Fibroblast of lung (primary cell): ENCODE results near the gene HSPA4. TPM values are rescaled to one million over a fixed set of nuclear protein-coding genes. Genes with fewer than 3 reads are reported as not detected.

Experiments used
- DNase-seq, 2 donors: peaks; one replicate each; pipeline versions ENCODE4 v3.0.0 to v3.0.0-alpha.2; 2010; ENCODE audit warnings: low read depth in 2 of 2
- H2AFZ ChIP-seq: 2 replicates; pipeline ENCODE4 v1.5.1; 2012; ENCODE audit warnings: low read length, control low read depth, inconsistent platforms
- H3K27ac ChIP-seq: 2 replicates; pipeline ENCODE4 v1.5.1; 2011; ENCODE audit warnings: low read length, control low read depth; ENCODE audit not compliant: insufficient read depth
- H3K27me3 ChIP-seq: 2 replicates; pipeline ENCODE4 v1.5.1; 2011; ENCODE audit warnings: mild to moderate bottlenecking, low read length; ENCODE audit not compliant: control insufficient read depth, insufficient read depth
- H3K36me3 ChIP-seq: 2 replicates; pipeline ENCODE4 v1.5.1; 2011; ENCODE audit warnings: low read length; ENCODE audit not compliant: control insufficient read depth, insufficient read depth
- H3K4me1 ChIP-seq: 2 replicates; pipeline ENCODE4 v1.5.1; 2011; ENCODE audit warnings: low read length; ENCODE audit not compliant: control insufficient read depth, insufficient read depth; ENCODE audit errors: extremely low read depth
- H3K4me2 ChIP-seq: 2 replicates; pipeline ENCODE4 v1.5.1; 2011; ENCODE audit warnings: low read length, control low read depth; ENCODE audit not compliant: insufficient read depth; ENCODE audit errors: extremely low read depth
- H3K4me3 ChIP-seq, 4 experiments: fragments of 200-600 bp in 1 of 4; sonication (generic) in 1 of 4; replicated peaks in 1 of 4; 2 replicates each; pipeline ENCODE4 v1.5.1; 2011 to 2016; ENCODE audit warnings: low read length in 4 of 4, low read depth in 3 of 4, mild to moderate bottlenecking in 3 of 4, control low read depth in 2 of 4, inconsistent platforms in 1 of 4, mixed read lengths in 1 of 4; ENCODE audit not compliant: insufficient read depth in 1 of 4; ENCODE audit errors: control extremely low read depth in 1 of 4
- H3K79me2 ChIP-seq: 2 replicates; pipeline ENCODE4 v1.5.1; 2012; ENCODE audit warnings: mild to moderate bottlenecking, low read length, inconsistent platforms; ENCODE audit not compliant: control insufficient read depth, insufficient read depth
- H3K9ac ChIP-seq: 2 replicates; pipeline ENCODE4 v1.5.1; 2011; ENCODE audit warnings: mild to moderate bottlenecking, low read length, control low read depth; ENCODE audit not compliant: insufficient read depth
- H3K9me3 ChIP-seq: 2 replicates; pipeline ENCODE4 v1.5.1; 2012; ENCODE audit warnings: low read depth, low read length; ENCODE audit not compliant: control insufficient read depth, insufficient read depth
- H4K20me1 ChIP-seq: 2 replicates; pipeline ENCODE4 v1.5.1; 2011; ENCODE audit warnings: low read length; ENCODE audit not compliant: control insufficient read depth, insufficient read depth; ENCODE audit errors: extremely low read depth
- CTCF ChIP-seq, 2 donors: IDR thresholded peaks in 1 of 2; conservative IDR thresholded peaks in 1 of 2; 1 replicate in 1 of 2; 2 replicates in 1 of 2; pipeline ENCODE4 v1.5.1; 2011 to 2012; ENCODE audit warnings: low read length in 2 of 2, control low read depth in 1 of 2, inconsistent platforms in 1 of 2, low read depth in 1 of 2, mild to moderate bottlenecking in 1 of 2
- EZH2 ChIP-seq: IDR thresholded peaks from 2 replicates; pipeline ENCODE4 v1.5.1; 2012; ENCODE audit warnings: low read length, control low read depth, mild to moderate bottlenecking; ENCODE audit errors: missing control alignments
- polyA plus RNA-seq, 2 donors: library from polyadenylated mRNA; depleted of rRNA in 1 of 2; stranded (reverse) in 1 of 2; unstranded in 1 of 2; fragments of >200 nt; gene quantifications; 2 replicates each; pipeline ENCODE4 v1.2.1, GENCODE V29; 2011 to 2012; ENCODE audit warnings: missing spikeins in 1 of 2
- total RNA-seq: library from RNA; depleted of rRNA; stranded (reverse); fragments of >200 nt; gene quantifications from 2 replicates; pipeline ENCODE4 v1.2.1, GENCODE V29; 2014

HSPA4 gene
- total and polyA plus RNA-seq, 2 donors (not counting 1 experiment from before 2014, with no cell fraction given), result 89.1 to 108 TPM

- peaks cover 29% of the 10 kb centered on the region for H3K79me2 ChIP-seq
- TF ChIP-seq EZH2, result no peak
- no peak for TF ChIP-seq CTCF (conservative IDR thresholded peaks at IDR 0.05 in 1 of 2, IDR thresholded peaks at IDR 0.05 in 1 of 2; ENCODE audit: low read depth in 1 of 2, low read length in 2 of 2)
- H3K4me3 ChIP-seq, result peak within 1 kb of the TSS; percentile 74 to 98 (median 90)
- no peaks in the 10 kb centered on the region for H4K20me1 ChIP-seq
- no peaks in the 10 kb centered on the region for H3K36me3 ChIP-seq
- no peaks in the 10 kb centered on the region for H3K4me1 ChIP-seq
- no peaks in the 10 kb centered on the region for H3K27me3 ChIP-seq
- H3K4me2 ChIP-seq, result peak within 1 kb of the TSS; percentile 79
- peak; percentile 92 for DNase-seq
- H3K9ac ChIP-seq, result peak within 1 kb of the TSS; percentile 96
- H2AFZ ChIP-seq, result peak within 1 kb of the TSS; percentile 94
- peak within 1 kb of the TSS; percentile 96 for H3K27ac ChIP-seq
- H3K9me3 ChIP-seq, result no peaks in the 10 kb centered on the region
These were observed 25.8 kb upstream of the HSPA4 start, which contains the start of gene ZCCHC10 for GRCh38 chr5:133025804-133026663. Gene ZCCHC10, minus strand, starts transcription at chr5:133026549. Its CDS starts 12 bp downstream, at chr5:133026537.

- Histone ChIP-seq H3K27ac (peak overlapping the region; percentile 96), H4K20me1 (no peaks in the 10 kb centered on the region), H3K4me3 (peak overlapping the region; percentile 37 to 98 (median 58)), H3K4me2 (peak overlapping the region; percentile 69), H3K79me2 (peaks cover 26% of the 10 kb centered on the region), H3K27me3 (no peaks in the 10 kb centered on the region), H2AFZ (peak overlapping the region; percentile 64), H3K9ac (peak overlapping the region; percentile 46), H3K9me3 (no peaks in the 10 kb centered on the region), H3K36me3 (no peaks in the 10 kb centered on the region), H3K4me1 (no peaks in the 10 kb centered on the region)
- DNase-seq, result no peak
- TF ChIP-seq CTCF (conservative IDR thresholded peaks at IDR 0.05 in 1 of 2, IDR thresholded peaks at IDR 0.05 in 1 of 2; ENCODE audit: low read depth in 1 of 2, low read length in 2 of 2) (no peak), EZH2 (no peak)
These were observed 25.1 kb upstream of the HSPA4 start for GRCh38 chr5:133026664-133027153.

- H3K27me3 ChIP-seq, result no peaks in the 10 kb centered on the region
- no peaks in the 10 kb centered on the region for H3K9me3 ChIP-seq
- no peak overlapping the region for H3K4me3 ChIP-seq
- no peaks in the 10 kb centered on the region for H4K20me1 ChIP-seq
- no peak overlapping the region for H3K4me2 ChIP-seq
- no peak overlapping the region for H2AFZ ChIP-seq
- H3K27ac ChIP-seq, result no peak overlapping the region
- H3K9ac ChIP-seq, result no peak overlapping the region
- H3K79me2 ChIP-seq, result peaks cover 10% of the 10 kb centered on the region
- TF ChIP-seq EZH2, result no peak
- no peak for TF ChIP-seq CTCF (conservative IDR thresholded peaks at IDR 0.05 in 1 of 2, IDR thresholded peaks at IDR 0.05 in 1 of 2; ENCODE audit: low read depth in 1 of 2, low read length in 2 of 2)
- no peak for DNase-seq
- no peaks in the 10 kb centered on the region for H3K36me3 ChIP-seq
- H3K4me1 ChIP-seq, result no peaks in the 10 kb centered on the region
These were observed 22.4 kb upstream of the HSPA4 start for GRCh38 chr5:133029416-133029815.
